ENCODE data around the gene MIF. TPM values are rescaled to one million over a fixed set of nuclear protein-coding genes. Genes with fewer than 3 reads are reported as not detected.
"Not testable (repeated sequence)": the region's sequence is repeated elsewhere in the genome, so short reads cannot be mapped to it uniquely, and the experiment has no call there.

Gene MIF
- polyA plus RNA-seq, 6 donors from 2014 or later: 853 to 1,113 (median 946) TPM

- Mint-ChIP-seq H3K27ac (peak overlapping the region in 5 of 6 donors; percentile 6 to 81 (median 29)), H3K4me1 (peaks cover 17 to 28% (median 20%) of the 10 kb centered on the region in 3 donors), H3K4me3 (peak overlapping the region in 2 of 8 donors; percentile 12 to 55), H3K9me3 (peaks cover 0 to 6% (median 0%) of the 10 kb centered on the region in 7 donors), H3K27me3 (no peaks in the 10 kb centered on the region), H3K36me3 (peaks cover 0 to 33% of the 10 kb centered on the region in 2 donors)
- DNase-seq (no peak), ATAC-seq (ENCODE audit: low read depth in 2 of 2) (no peak)
These were observed 5.0 kb downstream of the MIF start for GRCh38 chr22:23899042-23899745.

GRCh38 chr22:23900227-23900626, 6.0 kb downstream of the MIF start:
- Mint-ChIP-seq H3K4me3 (peak overlapping the region in 1 of 8 donors; percentile 30), H3K36me3 (peaks cover 0 to 33% of the 10 kb centered on the region in 2 donors), H3K4me1 (peaks cover 14 to 21% (median 17%) of the 10 kb centered on the region in 3 donors)
- DNase-seq; H3K27me3 Mint-ChIP-seq; ATAC-seq (ENCODE audit: low read depth in 2 of 2); H3K9me3 Mint-ChIP-seq; H3K27ac Mint-ChIP-seq: not testable (repeated sequence)

GRCh38 chr22:23901600-23901999, 7.4 kb downstream of the MIF start:
- peaks cover 0 to 33% of the 10 kb centered on the region in 2 donors for H3K36me3 Mint-ChIP-seq
- ATAC-seq (ENCODE audit: low read depth in 2 of 2) (no peak), DNase-seq (no peak)
- no peaks in the 10 kb centered on the region for H3K27me3 Mint-ChIP-seq
- H3K4me3 Mint-ChIP-seq: no peak overlapping the region
- peaks cover 4 to 10% (median 8%) of the 10 kb centered on the region in 3 donors for H3K4me1 Mint-ChIP-seq
- no peak overlapping the region for H3K27ac Mint-ChIP-seq
- peaks cover 0 to 6% (median 0%) of the 10 kb centered on the region in 7 donors for H3K9me3 Mint-ChIP-seq

- H3K27ac Mint-ChIP-seq: no peak overlapping the region
These were observed 9.3 kb downstream of the MIF start for GRCh38 chr22:23903328-23903971.

GRCh38 chr22:23904573-23905254, 10.5 kb downstream of the MIF start:
- ATAC-seq (ENCODE audit: low read depth in 2 of 2): no peak
- Mint-ChIP-seq H3K27me3 (peaks cover 0 to 4% (median 0%) of the 10 kb centered on the region in 3 donors), H3K4me3 (no peak overlapping the region), H3K9me3 (peaks cover 0 to 6% (median 0%) of the 10 kb centered on the region in 7 donors), H3K36me3 (peaks cover 0 to 11% of the 10 kb centered on the region in 2 donors), H3K4me1 (peaks cover 0 to 6% (median 0%) of the 10 kb centered on the region in 3 donors), H3K27ac (peak overlapping the region in 1 of 6 donors; percentile 65)
- DNase-seq: no peak

More at GRCh38 chr22:23903328-23903971, 9.3 kb downstream of the MIF start:
- Mint-ChIP-seq H3K9me3 (peaks cover 0 to 6% (median 0%) of the 10 kb centered on the region in 7 donors), H3K4me3 (no peak overlapping the region), H3K4me1 (peaks cover 0 to 4% (median 3%) of the 10 kb centered on the region in 3 donors), H3K36me3 (peaks cover 0 to 21% of the 10 kb centered on the region in 2 donors), H3K27me3 (peaks cover 0 to 2% (median 0%) of the 10 kb centered on the region in 3 donors)
- no peak for ATAC-seq (ENCODE audit: low read depth in 2 of 2)
- no peak for DNase-seq

- Mint-ChIP-seq H3K4me3 (peak overlapping the region in 1 of 8 donors; percentile 52), H3K27ac (peak overlapping the region in 1 of 6 donors; percentile 59), H3K27me3 (peaks cover 0 to 4% (median 0%) of the 10 kb centered on the region in 3 donors), H3K9me3 (no peaks in the 10 kb centered on the region), H3K4me1 (peaks cover 0 to 6% (median 3%) of the 10 kb centered on the region in 3 donors), H3K36me3 (no peaks in the 10 kb centered on the region)
- ATAC-seq (ENCODE audit: low read depth in 2 of 2): no peak
- DNase-seq: no peak
These were observed 12.5 kb downstream of the MIF start for GRCh38 chr22:23906641-23907040.

GRCh38 chr22:23907423-23907822, 13.2 kb downstream of the MIF start:
- H3K4me3 Mint-ChIP-seq; H3K9me3 Mint-ChIP-seq; DNase-seq; H3K27me3 Mint-ChIP-seq; ATAC-seq (ENCODE audit: low read depth in 2 of 2); H3K36me3 Mint-ChIP-seq; H3K27ac Mint-ChIP-seq: not testable (repeated sequence)
- peaks cover 1 to 13% (median 3%) of the 10 kb centered on the region in 3 donors for H3K4me1 Mint-ChIP-seq

GRCh38 chr22:23908587-23909205, 14.5 kb downstream of the MIF start:
- peaks cover 10 to 24% (median 11%) of the 10 kb centered on the region in 3 donors for H3K4me1 Mint-ChIP-seq
- peak overlapping the region in 2 of 6 donors; percentile 14 to 86 for H3K27ac Mint-ChIP-seq
- no peak for ATAC-seq (ENCODE audit: low read depth in 2 of 2)

GRCh38 chr22:23909296-23909898, 15.2 kb downstream of the MIF start:
- Mint-ChIP-seq H3K27me3 (peaks cover 0 to 4% (median 0%) of the 10 kb centered on the region in 3 donors), H3K27ac (no peak overlapping the region), H3K4me3 (peak overlapping the region in 1 of 8 donors; percentile 15), H3K9me3 (no peaks in the 10 kb centered on the region), H3K36me3 (no peaks in the 10 kb centered on the region), H3K4me1 (peaks cover 12 to 27% (median 18%) of the 10 kb centered on the region in 3 donors)
- ATAC-seq (ENCODE audit: low read depth in 2 of 2) (no peak), DNase-seq (no peak)

More at GRCh38 chr22:23908587-23909205, 14.5 kb downstream of the MIF start:
- H3K36me3 Mint-ChIP-seq: no peaks in the 10 kb centered on the region
- peaks cover 0 to 4% (median 0%) of the 10 kb centered on the region in 3 donors for H3K27me3 Mint-ChIP-seq
- no peak overlapping the region for H3K4me3 Mint-ChIP-seq
- no peak for DNase-seq
- no peaks in the 10 kb centered on the region for H3K9me3 Mint-ChIP-seq

- H3K27me3 Mint-ChIP-seq: peaks cover 0 to 4% (median 0%) of the 10 kb centered on the region in 3 donors
- peaks cover 21 to 40% (median 31%) of the 10 kb centered on the region in 3 donors for H3K4me1 Mint-ChIP-seq
- ATAC-seq (ENCODE audit: low read depth in 2 of 2): no peak
- no peaks in the 10 kb centered on the region for H3K9me3 Mint-ChIP-seq
- no peak overlapping the region for H3K27ac Mint-ChIP-seq
- H3K4me3 Mint-ChIP-seq: peak overlapping the region in 1 of 8 donors; percentile 10
- DNase-seq: no peak
- no peaks in the 10 kb centered on the region for H3K36me3 Mint-ChIP-seq
These were observed 16.5 kb downstream of the MIF start for GRCh38 chr22:23910496-23911190.

- no peak for ATAC-seq (ENCODE audit: low read depth in 2 of 2)
- H3K9me3 Mint-ChIP-seq: no peaks in the 10 kb centered on the region
- H3K4me3 Mint-ChIP-seq: peak overlapping the region in 2 of 8 donors; percentile 79 to 86
- H3K27ac Mint-ChIP-seq: peak overlapping the region in 1 of 6 donors; percentile 50
- no peak for DNase-seq
- peaks cover 0 to 4% (median 0%) of the 10 kb centered on the region in 3 donors for H3K27me3 Mint-ChIP-seq
- H3K36me3 Mint-ChIP-seq: no peaks in the 10 kb centered on the region
- peaks cover 24 to 42% (median 33%) of the 10 kb centered on the region in 3 donors for H3K4me1 Mint-ChIP-seq
These were observed 17.3 kb downstream of the MIF start for GRCh38 chr22:23911318-23911980.

Measured in naive B cell (primary cell).